Fibroblast of lung (primary cell): ENCODE measurements around the gene ROM1. TPM values are rescaled to one million over a fixed set of nuclear protein-coding genes. Genes with fewer than 3 reads are reported as not detected.

ENCODE experiments used
- DNase-seq, 2 donors: peaks; one replicate each; pipeline versions ENCODE4 v3.0.0 to v3.0.0-alpha.2; 2010; ENCODE audit warnings: low read depth in 2 of 2
- H2AFZ ChIP-seq: 2 replicates; pipeline ENCODE4 v1.5.1; 2012; ENCODE audit warnings: low read length, control low read depth, inconsistent platforms
- H3K27ac ChIP-seq: 2 replicates; pipeline ENCODE4 v1.5.1; 2011; ENCODE audit warnings: low read length, control low read depth; ENCODE audit not compliant: insufficient read depth
- H3K27me3 ChIP-seq: 2 replicates; pipeline ENCODE4 v1.5.1; 2011; ENCODE audit warnings: mild to moderate bottlenecking, low read length; ENCODE audit not compliant: control insufficient read depth, insufficient read depth
- H3K36me3 ChIP-seq: 2 replicates; pipeline ENCODE4 v1.5.1; 2011; ENCODE audit warnings: low read length; ENCODE audit not compliant: control insufficient read depth, insufficient read depth
- H3K4me1 ChIP-seq: 2 replicates; pipeline ENCODE4 v1.5.1; 2011; ENCODE audit warnings: low read length; ENCODE audit not compliant: control insufficient read depth, insufficient read depth; ENCODE audit errors: extremely low read depth
- H3K4me2 ChIP-seq: 2 replicates; pipeline ENCODE4 v1.5.1; 2011; ENCODE audit warnings: low read length, control low read depth; ENCODE audit not compliant: insufficient read depth; ENCODE audit errors: extremely low read depth
- H3K4me3 ChIP-seq, 4 experiments: fragments of 200-600 bp in 1 of 4; sonication (generic) in 1 of 4; replicated peaks in 1 of 4; 2 replicates each; pipeline ENCODE4 v1.5.1; 2011 to 2016; ENCODE audit warnings: low read length in 4 of 4, low read depth in 3 of 4, mild to moderate bottlenecking in 3 of 4, control low read depth in 2 of 4, inconsistent platforms in 1 of 4, mixed read lengths in 1 of 4; ENCODE audit not compliant: insufficient read depth in 1 of 4; ENCODE audit errors: control extremely low read depth in 1 of 4
- H3K79me2 ChIP-seq: 2 replicates; pipeline ENCODE4 v1.5.1; 2012; ENCODE audit warnings: mild to moderate bottlenecking, low read length, inconsistent platforms; ENCODE audit not compliant: control insufficient read depth, insufficient read depth
- H3K9ac ChIP-seq: 2 replicates; pipeline ENCODE4 v1.5.1; 2011; ENCODE audit warnings: mild to moderate bottlenecking, low read length, control low read depth; ENCODE audit not compliant: insufficient read depth
- H3K9me3 ChIP-seq: 2 replicates; pipeline ENCODE4 v1.5.1; 2012; ENCODE audit warnings: low read depth, low read length; ENCODE audit not compliant: control insufficient read depth, insufficient read depth
- H4K20me1 ChIP-seq: 2 replicates; pipeline ENCODE4 v1.5.1; 2011; ENCODE audit warnings: low read length; ENCODE audit not compliant: control insufficient read depth, insufficient read depth; ENCODE audit errors: extremely low read depth
- EZH2 ChIP-seq: IDR thresholded peaks from 2 replicates; pipeline ENCODE4 v1.5.1; 2012; ENCODE audit warnings: low read length, control low read depth, mild to moderate bottlenecking; ENCODE audit errors: missing control alignments
- polyA plus RNA-seq, 2 donors: library from polyadenylated mRNA; depleted of rRNA in 1 of 2; stranded (reverse) in 1 of 2; unstranded in 1 of 2; fragments of >200 nt; gene quantifications; 2 replicates each; pipeline ENCODE4 v1.2.1, GENCODE V29; 2011 to 2012; ENCODE audit warnings: missing spikeins in 1 of 2
- total RNA-seq: library from RNA; depleted of rRNA; stranded (reverse); fragments of >200 nt; gene quantifications from 2 replicates; pipeline ENCODE4 v1.2.1, GENCODE V29; 2014
- TF ChIP-seq, protein P1 (sequence below), 2 donors: IDR thresholded peaks in 1 of 2; conservative IDR thresholded peaks in 1 of 2; 1 replicate in 1 of 2; 2 replicates in 1 of 2; pipeline ENCODE4 v1.5.1; 2011 to 2012; ENCODE audit warnings: low read length in 2 of 2, control low read depth in 1 of 2, inconsistent platforms in 1 of 2, low read depth in 1 of 2, mild to moderate bottlenecking in 1 of 2

ROM1 gene
- total and polyA plus RNA-seq, 2 donors (not counting 1 experiment from before 2014, with no cell fraction given): 1.7 to 9.9 TPM

DNA sequence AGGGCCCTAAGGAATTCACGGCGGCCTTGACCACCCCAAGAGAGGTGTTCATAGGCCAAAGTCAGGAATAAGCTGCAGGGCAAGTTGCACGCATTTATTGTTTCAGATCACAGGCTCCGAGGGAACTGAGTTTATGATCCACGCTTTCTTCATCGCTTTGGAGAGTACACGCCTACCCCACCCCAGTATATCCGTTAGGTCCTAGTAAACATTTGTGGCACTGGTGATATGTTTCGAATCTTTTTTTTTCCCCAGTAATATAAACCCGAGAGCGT lies 32.6 kb downstream of the ROM1 start:
- peak overlapping the region; percentile 88 for H3K27ac ChIP-seq
- H2AFZ ChIP-seq: no peak overlapping the region
- TF ChIP-seq EZH2: no peak
- TF ChIP-seq, protein P1, sequence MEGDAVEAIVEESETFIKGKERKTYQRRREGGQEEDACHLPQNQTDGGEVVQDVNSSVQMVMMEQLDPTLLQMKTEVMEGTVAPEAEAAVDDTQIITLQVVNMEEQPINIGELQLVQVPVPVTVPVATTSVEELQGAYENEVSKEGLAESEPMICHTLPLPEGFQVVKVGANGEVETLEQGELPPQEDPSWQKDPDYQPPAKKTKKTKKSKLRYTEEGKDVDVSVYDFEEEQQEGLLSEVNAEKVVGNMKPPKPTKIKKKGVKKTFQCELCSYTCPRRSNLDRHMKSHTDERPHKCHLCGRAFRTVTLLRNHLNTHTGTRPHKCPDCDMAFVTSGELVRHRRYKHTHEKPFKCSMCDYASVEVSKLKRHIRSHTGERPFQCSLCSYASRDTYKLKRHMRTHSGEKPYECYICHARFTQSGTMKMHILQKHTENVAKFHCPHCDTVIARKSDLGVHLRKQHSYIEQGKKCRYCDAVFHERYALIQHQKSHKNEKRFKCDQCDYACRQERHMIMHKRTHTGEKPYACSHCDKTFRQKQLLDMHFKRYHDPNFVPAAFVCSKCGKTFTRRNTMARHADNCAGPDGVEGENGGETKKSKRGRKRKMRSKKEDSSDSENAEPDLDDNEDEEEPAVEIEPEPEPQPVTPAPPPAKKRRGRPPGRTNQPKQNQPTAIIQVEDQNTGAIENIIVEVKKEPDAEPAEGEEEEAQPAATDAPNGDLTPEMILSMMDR (conservative IDR thresholded peaks at IDR 0.05 in 1 of 2, IDR thresholded peaks at IDR 0.05 in 1 of 2; ENCODE audit: low read depth in 1 of 2, low read length in 2 of 2): no peak
- peaks cover 16% of the 10 kb centered on the region for H3K36me3 ChIP-seq
- H3K27me3 ChIP-seq: no peaks in the 10 kb centered on the region
- no peaks in the 10 kb centered on the region for H4K20me1 ChIP-seq
- peak overlapping the region; percentile 73 to 96 (median 79) for H3K4me3 ChIP-seq
- peak overlapping the region; percentile 97 for H3K4me2 ChIP-seq
- peak overlapping the region; percentile 90 for H3K9ac ChIP-seq
- peaks cover 8% of the 10 kb centered on the region for H3K4me1 ChIP-seq
- peaks cover 49% of the 10 kb centered on the region for H3K79me2 ChIP-seq
- H3K9me3 ChIP-seq: no peaks in the 10 kb centered on the region
- no peak for DNase-seq

DNA sequence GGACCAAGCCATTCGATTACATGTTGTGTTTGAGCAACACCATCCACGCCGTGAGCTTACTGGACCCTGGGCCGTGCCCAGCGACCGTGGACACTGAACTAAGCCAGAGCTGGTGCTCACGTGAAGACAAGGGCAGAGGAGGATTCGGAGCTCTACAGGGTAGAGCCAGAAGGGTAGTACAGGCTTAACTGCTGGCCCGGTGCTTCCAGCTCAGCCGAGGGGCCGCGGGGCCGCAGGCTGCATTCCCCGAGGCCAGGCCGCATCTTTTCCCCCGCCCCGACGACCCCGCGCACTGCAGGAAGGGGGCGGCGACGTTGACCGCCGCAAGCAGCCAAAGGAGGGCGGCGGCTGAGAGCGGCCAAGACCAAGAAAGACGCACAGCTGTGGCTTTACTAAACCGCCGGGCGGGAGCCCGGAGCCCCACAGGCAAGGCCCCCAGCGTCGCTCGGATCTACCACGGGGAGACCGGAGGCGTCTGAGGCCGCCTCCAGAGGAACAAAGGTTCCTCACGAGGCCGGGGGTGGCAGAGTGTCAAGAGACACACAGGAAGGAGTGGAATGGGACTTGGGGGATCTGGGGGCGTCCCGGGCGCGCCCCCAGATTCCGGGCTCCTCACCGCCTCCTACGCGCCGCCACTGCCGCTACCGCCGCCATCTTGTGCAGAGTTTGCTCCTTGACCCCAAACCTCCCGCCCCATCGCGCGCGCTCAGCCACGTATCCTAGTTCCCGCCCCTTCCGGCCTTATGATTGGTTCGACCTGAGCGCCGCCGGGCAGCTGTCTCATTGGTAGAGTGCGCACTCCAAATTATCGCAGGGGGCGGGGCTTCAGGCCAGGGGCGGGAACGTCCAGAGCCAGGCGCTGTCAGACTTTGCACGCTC lies 33.1 kb downstream of the ROM1 start, which contains the start of gene GANAB:
TSS of gene GANAB (minus strand) at position 668 of the 879 bp plus-strand sequence. CDS start at position 654, 14 bp downstream.
- Histone ChIP-seq H3K4me3 (peak within 1 kb of the TSS; percentile 73 to 96 (median 79)), H3K4me1 (peaks cover 8% of the 10 kb centered on the region), H3K79me2 (peaks cover 48% of the 10 kb centered on the region), H3K9ac (peak within 1 kb of the TSS; percentile 90), H3K36me3 (peaks cover 15% of the 10 kb centered on the region), H3K27ac (peak within 1 kb of the TSS; percentile 88), H3K27me3 (no peaks in the 10 kb centered on the region), H2AFZ (no peak within 1 kb of the TSS), H3K4me2 (peak within 1 kb of the TSS; percentile 97), H4K20me1 (no peaks in the 10 kb centered on the region), H3K9me3 (no peaks in the 10 kb centered on the region)
- TF ChIP-seq, protein P1 (conservative IDR thresholded peaks at IDR 0.05 in 1 of 2, IDR thresholded peaks at IDR 0.05 in 1 of 2; ENCODE audit: low read depth in 1 of 2, low read length in 2 of 2): no peak
- TF ChIP-seq EZH2: no peak
- DNase-seq: peak; percentile 96

DNA sequence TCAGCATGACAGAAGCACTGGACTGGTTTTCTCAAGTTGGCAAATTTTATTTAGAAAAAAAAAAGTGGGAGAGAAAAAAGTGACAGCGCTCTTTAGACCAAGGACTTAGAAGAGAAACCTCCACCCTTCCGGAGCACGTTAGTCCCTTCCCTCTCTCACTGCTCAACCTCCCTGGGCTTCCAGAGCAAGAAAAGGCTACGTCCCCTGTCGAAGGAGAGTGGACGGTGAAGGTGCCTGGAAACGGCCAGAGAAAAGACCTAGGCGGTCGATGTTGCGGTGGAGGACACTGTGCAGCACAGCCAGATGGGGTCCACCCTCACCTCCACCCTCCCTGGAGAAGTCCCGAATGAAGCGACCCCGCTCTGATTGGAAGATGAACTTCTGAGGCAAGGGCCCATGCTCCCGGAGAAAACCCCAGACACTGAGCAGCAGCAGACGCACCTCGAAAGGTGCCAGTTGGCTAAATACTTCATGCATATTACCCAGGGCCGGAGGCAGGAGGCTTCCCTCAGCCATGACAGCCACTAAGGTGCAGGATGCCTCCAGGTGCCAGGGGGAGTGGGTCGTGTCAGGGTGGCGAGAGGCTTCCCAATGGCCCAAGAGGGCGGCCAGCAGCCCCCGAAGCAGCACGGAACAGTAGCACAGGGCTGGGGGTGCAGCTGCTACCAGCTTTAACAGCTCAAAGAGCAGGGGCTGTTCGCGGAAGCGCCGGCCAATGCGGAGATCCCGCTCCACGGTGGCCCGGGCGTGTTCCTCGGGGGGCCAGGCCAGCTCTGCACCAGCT lies 34.0 kb downstream of the ROM1 start:
- no peaks in the 10 kb centered on the region for H4K20me1 ChIP-seq
- peak overlapping the region; percentile 58 for H3K4me2 ChIP-seq
- no peak overlapping the region for H3K9ac ChIP-seq
- peaks cover 8% of the 10 kb centered on the region for H3K4me1 ChIP-seq
- DNase-seq: no peak
- peaks cover 15% of the 10 kb centered on the region for H3K36me3 ChIP-seq
- H3K79me2 ChIP-seq: peaks cover 50% of the 10 kb centered on the region
- H3K27me3 ChIP-seq: no peaks in the 10 kb centered on the region
- no peaks in the 10 kb centered on the region for H3K9me3 ChIP-seq
- TF ChIP-seq EZH2: no peak
- TF ChIP-seq, protein P1 (conservative IDR thresholded peaks at IDR 0.05 in 1 of 2, IDR thresholded peaks at IDR 0.05 in 1 of 2; ENCODE audit: low read depth in 1 of 2, low read length in 2 of 2): no peak
- H2AFZ ChIP-seq: no peak overlapping the region
- peak overlapping the region in 2 of 4 experiments; percentile 6 to 27 for H3K4me3 ChIP-seq
- H3K27ac ChIP-seq: peak overlapping the region; percentile 64
